ENCODE data around the gene LRRC66. TPM values are rescaled to one million over a fixed set of nuclear protein-coding genes. Genes with fewer than 3 reads are reported as not detected.

Gene LRRC66
- total and polyA plus RNA-seq, 2 experiments from 2014 or later, result 0.24 TPM; not detected in 1

GRCh38 chr4:52006887-52007286, 13.3 kb downstream of the LRRC66 start (continued):
- no peak for TF ChIP-seq ZNF462 (CRISPR knock-in tag; IDR thresholded peaks at IDR 0.05)

- Mint-ChIP-seq H3K27me3 (ENCODE audit: insufficient read depth, low read depth, poor library complexity) (peaks cover 3% of the 10 kb centered on the region), H3K27ac (no peak overlapping the region), H3K36me3 (ENCODE audit: low read depth) (no peaks in the 10 kb centered on the region), H3K9me3 (no peaks in the 10 kb centered on the region), H3K4me1 (peaks cover 8% of the 10 kb centered on the region), H3K4me3 (no peak overlapping the region)
- Histone ChIP-seq H3K36me3 (ENCODE audit: insufficient read depth) (no peaks in the 10 kb centered on the region), H3K79me2 (replicated peaks; ENCODE audit: insufficient read depth) (no peaks in the 10 kb centered on the region), H3K4me2 (no peak overlapping the region), H3K9me2 (ENCODE audit: insufficient read depth) (no peaks in the 10 kb centered on the region), H3K4me1 (ENCODE audit: insufficient read depth) (peaks cover 6% of the 10 kb centered on the region; the same call in 1 of the 2 replicates), H3K27ac (ENCODE audit: low read depth) (no peak overlapping the region), H2AFZ (no peak overlapping the region), H3K4me3 (no peak overlapping the region), H3F3A (replicated peaks; ENCODE audit: low read depth) (no peaks in the 10 kb centered on the region), H3K27me3 (ENCODE audit: insufficient read depth) (no peaks in the 10 kb centered on the region), H4K20me1 (replicated peaks; ENCODE audit: insufficient read depth) (no peaks in the 10 kb centered on the region)
- DNase-seq (ENCODE audit: low spot score) (no peak), ATAC-seq (no peak)
- TF ChIP-seq REST (IDR thresholded peaks at IDR 0.05; ENCODE audit: unreplicated experiment) (no peak), ZNF331 (CRISPR knock-in tag; IDR thresholded peaks at IDR 0.05; ENCODE audit: low read depth) (no peak), ZNF462 (CRISPR knock-in tag; IDR thresholded peaks at IDR 0.05) (no peak), JUNB (IDR thresholded peaks at IDR 0.05; ENCODE audit: unreplicated experiment) (no peak), POLR2AphosphoS5 (IDR thresholded peaks at IDR 0.05; ENCODE audit: low read depth) (no peak)
Measured at GRCh38 chr4:52005604-52006273, 14.4 kb downstream of the LRRC66 start.

All from GM23338 (cell line).